GM12891 (cell line): Measurements from ENCODE around the gene PELI3.

Experiments used
- POLR2A ChIP-seq: IDR thresholded peaks from 2 replicates; pipeline ENCODE4 v1.6.1; 2011; ENCODE audit warnings: low read depth, low read length, control low read depth
- SPI1 ChIP-seq: IDR thresholded peaks from 2 replicates; pipeline ENCODE4 v1.6.1; 2011; ENCODE audit warnings: low read depth, low read length, control low read depth
- TAF1 ChIP-seq: IDR thresholded peaks from 2 replicates; pipeline ENCODE4 v1.6.1; 2011; ENCODE audit warnings: low read depth, low read length, control low read depth

DNA sequence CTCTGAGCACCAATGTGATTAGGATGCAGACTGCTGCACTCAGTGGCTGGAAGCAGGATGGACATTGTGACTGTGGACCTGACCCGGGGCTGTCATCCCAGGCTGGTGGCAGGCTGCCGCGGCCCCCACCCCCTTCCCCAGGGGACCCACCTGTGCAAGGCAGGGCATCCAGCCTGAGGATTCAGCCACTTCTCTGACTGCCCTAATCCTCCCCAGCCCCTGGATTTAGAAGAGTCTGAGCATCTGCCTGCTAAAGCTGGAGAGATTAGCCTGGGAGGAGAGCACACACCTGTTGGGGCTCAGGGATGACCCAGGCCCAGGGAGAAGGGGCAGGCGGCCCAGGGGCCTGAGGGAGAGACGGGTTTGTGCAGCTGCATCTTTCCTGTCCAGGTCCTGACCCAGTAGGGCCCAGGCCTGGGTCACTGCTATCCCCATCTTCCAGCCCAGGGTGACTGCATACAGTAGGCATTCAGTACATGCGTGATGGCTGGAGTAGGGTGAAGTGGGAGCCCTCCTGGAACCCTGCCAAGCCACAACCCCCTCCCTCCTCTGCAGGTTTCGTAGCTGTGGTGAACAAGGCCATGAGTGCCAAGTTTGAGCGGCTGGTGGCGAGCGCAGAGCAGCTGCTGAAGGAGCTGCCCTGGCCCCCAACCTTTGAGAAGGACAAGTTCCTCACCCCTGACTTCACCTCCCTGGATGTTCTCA, 25.6 kb downstream of the PELI3 start:
- TF ChIP-seq POLR2A (no peak), TAF1 (no peak), SPI1 (no peak)
